HUES64 (cell line): ENCODE data around the gene CNTROB.

Experiments used
- H3K27ac ChIP-seq: 2 replicates; pipeline ENCODE4 v1.7.0; 2013; ENCODE audit warnings: low read depth, low read length, inconsistent platforms
- H3K27me3 ChIP-seq: 2 replicates; pipeline ENCODE4 v1.6.1; 2013; ENCODE audit warnings: mild to moderate bottlenecking, low read length; ENCODE audit not compliant: insufficient read depth
- H3K36me3 ChIP-seq: 2 replicates; pipeline ENCODE4 v1.6.1; 2013; ENCODE audit warnings: mild to moderate bottlenecking, low read length; ENCODE audit not compliant: insufficient read depth
- H3K4me1 ChIP-seq: 2 replicates; pipeline ENCODE4 v1.6.1; 2013; ENCODE audit warnings: mild to moderate bottlenecking, low read length, moderate library complexity; ENCODE audit not compliant: insufficient read depth
- H3K4me3 ChIP-seq: 2 replicates; pipeline ENCODE4 v1.5.1; 2013; ENCODE audit warnings: mild to moderate bottlenecking, low read length, moderate library complexity
- H3K9ac ChIP-seq: 2 replicates; pipeline ENCODE4 v1.6.1; 2013; ENCODE audit warnings: mild to moderate bottlenecking, low read depth, low read length
- H3K9me3 ChIP-seq: 2 replicates; pipeline ENCODE4 v1.6.1; 2013; ENCODE audit warnings: low read depth, low read length; ENCODE audit not compliant: insufficient read depth
- WGBS: fragments of 150-250, 120-280 bp; methylation state at CpG from one replicate; pipeline ENCODE4 v1.1.7; 2013; ENCODE audit warnings: missing lambda C conversion rate; 5-methylcytosine and 5-hydroxymethylcytosine counted together

The CNTROB gene

GRCh38 chr17:7910711-7911110, 21.3 kb upstream of the CNTROB start:
- Histone ChIP-seq H3K9me3 (no peaks in the 10 kb centered on the region), H3K36me3 (peaks cover 2% of the 10 kb centered on the region; the same call in 1 of the 2 replicates), H3K4me1 (no peaks in the 10 kb centered on the region), H3K4me3 (no peak overlapping the region), H3K27ac (no peak overlapping the region), H3K9ac (no peak overlapping the region), H3K27me3 (peaks cover 11% of the 10 kb centered on the region)
- 96% methylated on average over 12 of the region's 13 CpGs for WGBS

- H3K9ac ChIP-seq, result no peak overlapping the region
- no peaks in the 10 kb centered on the region for H3K9me3 ChIP-seq
- no peaks in the 10 kb centered on the region for H3K4me1 ChIP-seq
- H3K27ac ChIP-seq, result no peak overlapping the region
- 94% methylated on average over 9 of the region's 9 CpGs for WGBS
- H3K36me3 ChIP-seq, result peaks cover 2% of the 10 kb centered on the region; the same call in 1 of the 2 replicates
- H3K27me3 ChIP-seq, result peaks cover 13% of the 10 kb centered on the region
- H3K4me3 ChIP-seq, result no peak overlapping the region
Observed at GRCh38 chr17:7911116-7911515, 20.9 kb upstream of the CNTROB start.

GRCh38 chr17:7912927-7913524, 19.0 kb upstream of the CNTROB start:
- Histone ChIP-seq H3K4me3 (no peak overlapping the region), H3K36me3 (peaks cover 2% of the 10 kb centered on the region; the same call in 1 of the 2 replicates), H3K9me3 (no peaks in the 10 kb centered on the region), H3K27ac (no peak overlapping the region), H3K4me1 (no peaks in the 10 kb centered on the region), H3K9ac (no peak overlapping the region), H3K27me3 (peaks cover 30% of the 10 kb centered on the region)
- 46% methylated on average over 3 of the region's 3 CpGs for WGBS

- H3K27ac ChIP-seq, result no peak overlapping the region
Observed at GRCh38 chr17:7915179-7915610, 16.8 kb upstream of the CNTROB start.

GRCh38 chr17:7915611-7916384, 16.2 kb upstream of the CNTROB start, which contains the start of gene RNF227:
TSS of gene RNF227 (minus strand) at chr17:7916289. CDS start at chr17:7916195, 94 bp downstream.
- WGBS, result under 1% methylated on average over 100 of the region's 100 CpGs
- Histone ChIP-seq H3K4me1 (no peaks in the 10 kb centered on the region), H3K36me3 (no peaks in the 10 kb centered on the region), H3K9ac (peak within 1 kb of the TSS; percentile 52), H3K9me3 (no peaks in the 10 kb centered on the region; the same call in 1 of the 2 replicates), H3K27me3 (peaks cover 42% of the 10 kb centered on the region), H3K27ac (peak within 1 kb of the TSS; percentile 57; the same call in 1 of the 2 replicates), H3K4me3 (peak within 1 kb of the TSS; percentile 51)

More at GRCh38 chr17:7915179-7915610, 16.8 kb upstream of the CNTROB start:
- H3K9ac ChIP-seq, result no peak overlapping the region
- H3K9me3 ChIP-seq, result no peaks in the 10 kb centered on the region; the same call in 1 of the 2 replicates
- peaks cover 39% of the 10 kb centered on the region for H3K27me3 ChIP-seq
- no peaks in the 10 kb centered on the region for H3K4me1 ChIP-seq
- 0 out of 2 replicates have a peak, but pooled peaks cover 2% of the 10 kb centered on the region for H3K36me3 ChIP-seq
- peak overlapping the region; percentile 51 for H3K4me3 ChIP-seq
- WGBS, result 18% methylated on average over 15 of the region's 15 CpGs

GRCh38 chr17:7916385-7916682, 15.7 kb upstream of the CNTROB start:
- Histone ChIP-seq H3K4me3 (peak overlapping the region; percentile 51), H3K27ac (no peak overlapping the region; the same call in 1 of the 2 replicates), H3K36me3 (no peaks in the 10 kb centered on the region), H3K9me3 (no peaks in the 10 kb centered on the region; the same call in 1 of the 2 replicates), H3K9ac (peak overlapping the region; percentile 52; the same call in 1 of the 2 replicates), H3K27me3 (peaks cover 44% of the 10 kb centered on the region), H3K4me1 (no peaks in the 10 kb centered on the region)
- 44% methylated on average over 15 of the region's 15 CpGs for WGBS

- Histone ChIP-seq H3K9me3 (no peaks in the 10 kb centered on the region; the same call in 1 of the 2 replicates), H3K27ac (no peak overlapping the region), H3K4me3 (no peak overlapping the region), H3K9ac (no peak overlapping the region), H3K4me1 (no peaks in the 10 kb centered on the region), H3K27me3 (peaks cover 49% of the 10 kb centered on the region), H3K36me3 (no peaks in the 10 kb centered on the region)
- WGBS, result 80% methylated on average over 2 of the region's 2 CpGs
Observed at GRCh38 chr17:7916808-7917207, 15.2 kb upstream of the CNTROB start.

- no peaks in the 10 kb centered on the region; the same call in 1 of the 2 replicates for H3K9me3 ChIP-seq
- H3K9ac ChIP-seq, result peak overlapping the region; percentile 44; the same call in 1 of the 2 replicates
- peaks cover 5% of the 10 kb centered on the region; the same call in 1 of the 2 replicates for H3K4me1 ChIP-seq
- H3K4me3 ChIP-seq, result peak overlapping the region; percentile 46
- WGBS, result 51% methylated on average over 16 of the region's 16 CpGs
- no peak overlapping the region for H3K27ac ChIP-seq
- H3K27me3 ChIP-seq, result peaks cover 76% of the 10 kb centered on the region
- no peaks in the 10 kb centered on the region for H3K36me3 ChIP-seq
Observed at GRCh38 chr17:7922269-7922844, 9.6 kb upstream of the CNTROB start.

- 29% methylated on average over 45 of the region's 45 CpGs for WGBS
- Histone ChIP-seq H3K9ac (peak overlapping the region; percentile 44; the same call in 1 of the 2 replicates), H3K36me3 (no peaks in the 10 kb centered on the region), H3K27me3 (peaks cover 77% of the 10 kb centered on the region), H3K4me3 (peak overlapping the region; percentile 46), H3K9me3 (no peaks in the 10 kb centered on the region; the same call in 1 of the 2 replicates), H3K4me1 (peaks cover 5% of the 10 kb centered on the region; the same call in 1 of the 2 replicates), H3K27ac (no peak overlapping the region)
Observed at GRCh38 chr17:7922845-7923628, 9.0 kb upstream of the CNTROB start.

- 78% methylated on average over 3 of the region's 3 CpGs for WGBS
- no peak overlapping the region for H3K27ac ChIP-seq
- H3K4me3 ChIP-seq, result no peak overlapping the region
- H3K27me3 ChIP-seq, result peaks cover 67% of the 10 kb centered on the region
- no peaks in the 10 kb centered on the region for H3K36me3 ChIP-seq
- H3K9me3 ChIP-seq, result no peaks in the 10 kb centered on the region
- H3K4me1 ChIP-seq, result peaks cover under 1% of the 10 kb centered on the region; the same call in 1 of the 2 replicates
- no peak overlapping the region for H3K9ac ChIP-seq
Observed at GRCh38 chr17:7927596-7927995, 4.4 kb upstream of the CNTROB start.
